NCI-H1417 treated with DMSO at 0.1 percent for 48 hours (cell line): Measurements from ENCODE around the gene TSPAN18.
"Not testable (repeated sequence)": the region's sequence is repeated elsewhere in the genome, so short reads cannot be mapped to it uniquely, and the experiment has no call there.

ENCODE experiments used
- DNase-seq: peaks from one replicate; lab custom pipeline; 2025; lab: John Stamatoyannopoulos, UW

The TSPAN18 gene

GRCh38 chr11:44868455-44869421, 142.0 kb downstream of the TSPAN18 start:
- DNase-seq, result no peak

- no peak for DNase-seq
Measured at GRCh38 chr11:44870181-44870580, 143.4 kb downstream of the TSPAN18 start.

GRCh38 chr11:44870615-44871176, 143.9 kb downstream of the TSPAN18 start:
- DNase-seq, result no peak

DNA sequence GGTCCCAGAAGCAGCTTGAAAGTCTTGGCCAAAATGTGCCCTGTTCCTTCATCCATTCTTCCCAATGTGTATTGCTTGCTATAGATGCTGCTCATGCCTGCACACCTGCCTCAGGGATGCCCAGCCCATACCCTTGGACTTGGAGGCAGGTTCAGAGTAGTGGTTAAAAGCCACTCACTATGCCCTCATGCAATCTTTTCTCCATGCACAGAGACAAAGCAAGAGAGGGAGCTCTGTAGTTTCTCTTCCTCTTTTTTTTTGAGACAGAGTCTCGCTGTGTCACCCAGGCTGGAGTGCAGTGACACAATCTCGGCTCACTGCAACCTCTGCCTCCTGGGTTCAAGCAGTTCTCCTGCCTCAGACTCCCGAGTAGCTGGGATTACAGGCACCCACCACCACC, 144.9 kb downstream of the TSPAN18 start:
- not testable (repeated sequence) for DNase-seq

GRCh38 chr11:44872556-44872955, 145.8 kb downstream of the TSPAN18 start:
- no peak for DNase-seq

DNA sequence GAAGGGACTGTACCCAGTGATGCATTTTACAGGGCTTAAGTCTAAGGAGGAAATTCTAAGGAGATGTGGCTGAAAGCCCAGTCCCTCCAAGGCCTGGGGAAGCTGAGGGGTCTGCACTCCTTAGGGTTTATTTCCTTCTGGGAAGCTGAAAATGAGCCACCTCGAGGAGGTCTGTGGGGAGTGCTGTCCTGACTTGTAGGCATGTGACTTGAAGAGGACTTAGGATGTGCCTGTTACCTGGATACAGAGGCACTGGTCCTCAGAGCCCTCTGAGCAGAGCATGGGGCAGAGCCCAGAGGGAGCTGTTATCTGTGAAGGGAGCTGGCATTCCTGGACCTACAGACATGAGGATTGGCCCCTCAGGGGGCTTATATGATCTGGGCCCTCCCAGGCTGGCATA, 146.8 kb downstream of the TSPAN18 start:
- no peak for DNase-seq

DNA sequence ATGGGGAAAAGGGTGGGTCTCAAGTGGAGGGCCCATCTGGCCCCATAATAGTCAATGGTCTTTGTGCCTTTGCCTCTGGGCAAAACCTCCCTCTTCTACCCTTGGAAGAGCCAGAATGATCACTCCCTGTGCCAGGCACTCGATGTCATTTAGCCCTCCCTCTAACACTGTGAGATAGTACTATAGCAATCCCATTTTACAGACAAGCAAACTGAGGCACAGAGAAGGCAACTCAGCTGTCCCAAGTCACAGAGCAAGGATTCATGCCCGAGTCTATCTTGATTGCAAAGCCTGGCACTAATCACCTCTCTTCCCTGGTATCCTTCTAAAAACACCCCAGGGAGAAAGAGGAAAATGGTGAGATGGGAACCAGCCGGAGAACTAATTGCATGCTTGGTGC, 147.5 kb downstream of the TSPAN18 start:
- DNase-seq, result no peak

- no peak for DNase-seq
Measured at GRCh38 chr11:44875037-44875436, 148.3 kb downstream of the TSPAN18 start.

DNA sequence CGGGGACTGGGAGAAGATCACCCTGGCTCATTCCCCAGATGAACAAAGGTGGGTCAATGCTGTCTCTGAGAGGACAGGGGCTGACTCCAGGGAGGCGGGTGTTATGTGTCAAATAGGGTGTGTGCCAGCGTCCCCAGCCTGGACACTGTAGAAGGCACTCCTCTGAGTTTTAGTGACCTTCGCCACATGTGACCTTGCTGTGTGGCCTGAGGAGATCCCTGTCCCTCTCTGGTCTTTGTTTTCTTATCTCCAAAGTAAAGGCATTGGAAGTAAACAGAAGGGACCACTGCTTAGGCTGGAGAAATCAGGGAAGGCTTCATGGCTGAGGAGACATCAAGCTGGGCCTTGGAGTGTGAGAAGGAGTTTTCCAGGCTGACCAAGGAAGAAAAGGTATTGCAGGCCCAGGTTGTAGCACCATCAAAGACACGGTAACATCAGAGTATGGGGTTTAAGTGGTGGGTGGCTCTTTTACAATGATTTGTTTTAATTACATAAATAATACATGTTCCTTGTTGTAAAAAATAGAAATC, 149.5 kb downstream of the TSPAN18 start:
- DNase-seq, result no peak

GRCh38 chr11:44876906-44877305, 150.1 kb downstream of the TSPAN18 start:
- DNase-seq, result no peak

DNA sequence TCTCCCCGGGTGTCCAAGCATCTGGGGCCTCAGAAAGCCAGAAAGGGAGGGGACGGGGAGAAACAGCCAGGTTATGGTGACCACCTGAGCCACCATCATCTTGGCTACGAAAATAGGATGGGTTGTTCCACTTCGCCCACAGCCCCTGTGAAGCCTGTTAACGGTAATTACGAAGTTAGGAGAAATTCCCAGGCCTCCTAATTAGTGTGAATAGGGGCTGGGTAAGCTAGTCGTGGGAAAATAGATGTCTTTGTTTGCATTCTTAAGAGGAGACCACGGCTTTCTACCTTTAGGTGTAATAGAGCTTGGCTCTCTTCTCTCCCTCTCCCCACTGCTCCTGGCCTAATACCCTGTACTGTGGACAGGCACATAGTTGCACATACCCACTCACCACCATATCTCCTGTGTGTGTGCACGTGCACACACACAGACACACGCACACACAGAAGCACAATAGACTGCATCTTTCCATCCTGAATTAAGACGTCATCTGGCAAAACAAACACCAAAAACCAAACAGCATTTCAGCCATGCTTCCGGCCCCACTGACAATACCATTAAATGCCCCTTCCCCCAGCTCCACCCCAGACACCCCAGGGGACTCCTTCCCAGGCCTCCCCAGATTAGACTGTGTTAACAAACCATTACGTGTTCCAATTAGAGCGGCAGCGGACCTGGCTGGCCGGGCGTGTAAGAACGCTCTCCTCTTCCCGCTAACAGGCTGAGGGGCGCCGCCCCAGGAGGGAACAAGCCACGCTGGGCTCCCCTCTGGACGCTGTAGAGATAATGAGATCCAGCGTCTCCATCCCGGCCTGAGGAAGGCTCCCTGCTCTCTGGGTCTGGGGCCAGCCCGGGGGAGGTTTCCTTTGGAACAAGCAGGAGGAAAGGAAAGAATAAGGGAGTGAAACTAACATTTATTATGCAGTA, 151.1 kb downstream of the TSPAN18 start:
- no peak for DNase-seq

- DNase-seq, result no peak
Measured at GRCh38 chr11:44878711-44879110, 151.9 kb downstream of the TSPAN18 start.

- DNase-seq, result no peak
Measured at GRCh38 chr11:44879432-44879831, 152.7 kb downstream of the TSPAN18 start.

- DNase-seq, result no peak
Measured at GRCh38 chr11:44880511-44880910, 153.7 kb downstream of the TSPAN18 start.

DNA sequence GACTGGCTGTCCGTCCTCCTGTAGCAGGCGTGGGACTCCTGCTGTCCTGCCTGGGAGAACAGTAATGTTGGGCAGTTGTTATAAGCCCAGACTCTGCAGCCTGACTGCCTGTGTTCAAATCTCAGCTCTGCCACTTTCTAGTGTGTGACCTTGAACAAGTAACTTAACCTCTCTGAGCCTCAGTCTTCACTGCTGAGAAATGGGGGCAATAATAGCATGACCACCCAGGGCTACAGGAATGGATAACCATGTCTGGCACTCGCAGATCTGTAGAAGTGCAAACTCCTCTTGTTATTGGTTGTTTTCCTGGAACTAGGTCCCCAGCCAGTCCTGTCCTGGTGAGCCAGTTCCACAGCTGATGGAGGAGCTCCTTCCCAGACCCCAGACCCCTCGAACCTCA, 154.2 kb downstream of the TSPAN18 start:
- DNase-seq, result no peak

DNA sequence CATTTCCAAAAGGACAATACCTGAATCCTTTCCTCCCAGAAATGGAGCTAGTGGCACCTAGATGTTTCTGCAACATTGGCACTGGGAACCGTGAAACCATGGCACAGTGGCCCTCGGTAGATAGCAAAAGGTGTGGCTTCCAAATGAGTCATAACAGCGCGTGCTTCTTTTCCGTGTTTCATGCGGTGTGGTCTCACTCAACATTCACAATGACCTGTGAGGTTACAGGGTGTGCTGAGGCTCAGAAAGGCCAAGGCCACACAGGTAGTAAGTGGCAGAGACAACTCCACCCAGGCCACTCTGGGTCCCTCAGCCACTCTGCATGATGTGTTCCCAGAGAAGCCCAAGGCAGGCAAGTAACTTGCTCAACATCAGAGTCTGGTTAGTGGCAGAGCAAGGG, 156.5 kb downstream of the TSPAN18 start:
- DNase-seq, result no peak

- no peak for DNase-seq
Measured at GRCh38 chr11:44884056-44884455, 157.3 kb downstream of the TSPAN18 start.

DNA sequence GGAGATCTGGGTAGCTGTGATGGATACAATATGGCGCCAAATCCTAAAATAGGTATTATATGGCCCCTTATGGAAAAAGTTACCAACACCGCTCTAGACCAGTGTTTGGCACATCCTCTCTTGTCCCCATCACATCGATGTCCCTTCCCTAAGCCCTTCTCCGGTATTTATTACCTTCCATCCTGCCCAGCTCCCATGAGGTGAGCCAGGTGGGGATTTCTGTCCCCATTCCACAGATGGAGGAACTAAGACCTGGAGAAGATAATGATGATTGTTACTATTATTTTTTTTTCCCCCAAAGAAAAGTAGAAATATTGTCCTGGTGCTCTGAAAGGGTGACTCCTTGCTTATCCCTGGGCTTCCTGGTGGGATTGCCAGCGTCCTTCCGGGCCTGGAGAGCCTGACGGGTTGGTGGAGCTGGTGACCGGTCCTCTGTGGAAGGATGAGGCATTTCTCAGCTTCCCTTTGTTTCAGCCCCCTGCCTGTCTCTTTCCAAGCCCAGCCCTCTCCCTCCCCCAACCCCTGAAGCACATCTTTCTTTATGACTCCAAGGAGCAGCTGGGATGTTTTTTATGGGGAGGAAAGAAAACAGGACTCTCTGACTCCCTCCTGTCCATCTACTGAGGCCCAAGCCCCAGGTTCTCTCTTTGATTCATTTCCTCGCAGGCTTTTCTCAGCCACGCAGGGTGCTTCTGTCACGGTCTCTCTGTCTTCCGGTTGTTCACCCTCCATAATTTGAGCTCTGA, 158.5 kb downstream of the TSPAN18 start:
- no peak for DNase-seq

DNA sequence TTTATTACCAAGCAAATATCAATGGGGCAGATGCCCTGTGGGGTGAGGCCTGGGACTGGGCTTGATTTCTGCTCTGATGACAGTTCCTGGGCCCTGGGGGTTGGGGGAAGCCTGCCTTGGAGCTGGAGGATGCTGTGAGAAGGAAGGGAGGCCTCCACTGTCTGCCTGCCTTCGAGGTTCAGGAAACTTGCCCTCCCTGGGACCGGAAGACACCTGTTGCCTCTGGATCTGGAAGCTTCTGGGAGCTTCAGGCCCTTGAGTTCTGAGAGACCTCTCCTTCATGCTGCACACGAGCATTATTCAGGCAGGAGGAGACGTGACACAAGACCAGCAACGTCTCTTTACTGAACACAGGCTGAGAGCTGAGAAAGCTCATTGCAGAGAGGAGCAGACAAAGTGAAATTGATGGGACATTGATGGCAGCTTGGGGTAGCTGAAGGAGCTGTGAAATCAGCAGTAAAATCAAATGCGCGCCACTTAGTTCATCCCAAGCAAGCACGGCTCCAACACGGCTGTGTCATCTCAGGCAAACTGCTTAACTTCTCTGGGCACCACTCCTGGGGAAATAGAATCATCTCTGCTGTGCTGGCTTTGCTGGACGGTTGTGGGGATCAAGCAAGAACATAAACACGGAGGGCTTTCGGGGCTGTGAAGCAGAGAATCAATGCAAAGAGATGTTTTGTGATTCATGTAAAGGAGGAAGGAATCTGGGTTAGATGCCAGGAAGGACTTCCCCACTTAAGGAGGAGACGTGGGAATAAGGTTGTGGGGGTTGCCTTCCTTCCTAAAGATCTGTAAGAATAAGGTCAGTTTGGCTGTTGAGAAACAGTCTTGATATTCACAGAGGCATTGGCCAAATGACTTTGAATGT, 159.4 kb downstream of the TSPAN18 start:
- DNase-seq, result no peak

- DNase-seq, result no peak
Measured at GRCh38 chr11:44886790-44887140, 160.0 kb downstream of the TSPAN18 start.

- DNase-seq, result no peak
Measured at GRCh38 chr11:44887636-44888035, 160.9 kb downstream of the TSPAN18 start.
